Activated CD4-positive, alpha-beta T cell treated with anti-CD3 and anti-CD28 coated beads for 36 hours (primary cell): Measurements from ENCODE around the gene KLHL9. TPM values are rescaled to one million over a fixed set of nuclear protein-coding genes. Genes with fewer than 3 reads are reported as not detected.

ENCODE experiments used
- ATAC-seq: fragments of 200-7000 bp; cut with Tn5 transposase; one replicate; pipeline ENCODE4 v1.10.0; 2021; ENCODE audit warnings: mild to moderate bottlenecking, moderate library complexity
- CTCF ChIA-PET: fragments of 350-600 bp; sonication (Branson Sonifier 250); formaldehyde crosslinking; loops from one replicate; lab custom pipeline; 2021; ENCODE audit warnings: antibody characterized with exemption; lab: Charles Lee
- POLR2A ChIA-PET: fragments of 350-600 bp; sonication (Branson Sonifier 250); formaldehyde crosslinking; loops from one replicate; lab custom pipeline; 2021; ENCODE audit warnings: antibody characterized with exemption, inconsistent platforms; lab: Charles Lee
- DNase-seq: peaks from one replicate; pipeline ENCODE4 v3.0.0-alpha.2; 2020
- H3K27ac Mint-ChIP-seq: one replicate; pipeline ENCODE4 v1.8.0; 2021; ENCODE audit warnings: mixed read lengths
- H3K27me3 Mint-ChIP-seq: one replicate; pipeline ENCODE4 v1.8.0; 2021; ENCODE audit warnings: mixed read lengths
- H3K36me3 Mint-ChIP-seq: one replicate; pipeline ENCODE4 v1.8.0; 2021; ENCODE audit warnings: low read depth, mixed read lengths
- H3K4me1 Mint-ChIP-seq: one replicate; pipeline ENCODE4 v1.8.0; 2021; ENCODE audit warnings: mixed read lengths
- H3K4me3 Mint-ChIP-seq: one replicate; pipeline ENCODE4 v1.8.0; 2021; ENCODE audit warnings: mild to moderate bottlenecking, moderate library complexity, mixed read lengths
- H3K9me3 Mint-ChIP-seq: one replicate; pipeline ENCODE4 v1.8.0; 2021; ENCODE audit warnings: low read depth, mixed read lengths
- intact Hi-C, 2 experiments: fragments of 100-400 bp; cut with DNase I in 1 of 2; cut with micrococcal nuclease in 1 of 2; formaldehyde crosslinking; loops; one replicate each; pipeline versions ENCODE4 v1.14.2 to v1.15.1; 2022 to 2024; cut with DNase I, micrococcal nuclease
- total RNA-seq, 2 experiments: library from RNA; stranded (reverse); gene quantifications; one replicate each; pipeline ENCODE4 v1.2.3, GENCODE V29; 2021

The KLHL9 gene
- total RNA-seq, 2 experiments from 2014 or later: 11.7 to 14.7 TPM

- intact Hi-C loops: no loop called here
- no peak for DNase-seq
- Mint-ChIP-seq H3K27ac (no peak overlapping the region), H3K27me3 (peaks cover 27% of the 10 kb centered on the region), H3K4me3 (no peak overlapping the region), H3K4me1 (no peaks in the 10 kb centered on the region), H3K9me3 (no peaks in the 10 kb centered on the region), H3K36me3 (no peaks in the 10 kb centered on the region)
- ChIA-PET CTCF (interaction anchor here (0.6 kb wide), 1 partner anchor 149 kb away, joined by 3 read pairs; no protein-coding TSS in a partner anchor), POLR2A (no interaction called here)
- ATAC-seq: no peak
Observed at GRCh38 chr9:21287280-21287679, 47.9 kb downstream of the KLHL9 start.

- Mint-ChIP-seq H3K4me3 (no peak overlapping the region), H3K27ac (no peak overlapping the region), H3K27me3 (peaks cover 24% of the 10 kb centered on the region), H3K4me1 (no peaks in the 10 kb centered on the region), H3K36me3 (no peaks in the 10 kb centered on the region), H3K9me3 (no peaks in the 10 kb centered on the region)
- ATAC-seq (no peak), DNase-seq (no peak)
- ChIA-PET CTCF (no interaction called here), POLR2A (no interaction called here)
- intact Hi-C loops: no loop called here
Observed at GRCh38 chr9:21286659-21287058, 48.5 kb downstream of the KLHL9 start.

- Mint-ChIP-seq H3K4me3 (no peak overlapping the region), H3K27ac (no peak overlapping the region), H3K4me1 (no peaks in the 10 kb centered on the region), H3K27me3 (peaks cover 27% of the 10 kb centered on the region), H3K36me3 (no peaks in the 10 kb centered on the region), H3K9me3 (no peaks in the 10 kb centered on the region)
- intact Hi-C loops: no loop called here
- DNase-seq: no peak
- ChIA-PET CTCF (no interaction called here), POLR2A (no interaction called here)
- no peak for ATAC-seq
Observed at GRCh38 chr9:21286099-21286498, 49.1 kb downstream of the KLHL9 start.

GRCh38 chr9:21281275-21281674 lies 53.9 kb downstream of the KLHL9 start:
- ATAC-seq: no peak
- intact Hi-C loops: no loop called here
- ChIA-PET CTCF (no interaction called here), POLR2A (no interaction called here)
- H3K4me3 Mint-ChIP-seq: no peak overlapping the region
- H3K27ac Mint-ChIP-seq: no peak overlapping the region
- no peaks in the 10 kb centered on the region for H3K9me3 Mint-ChIP-seq
- H3K36me3 Mint-ChIP-seq: no peaks in the 10 kb centered on the region
- no peak for DNase-seq
- H3K27me3 Mint-ChIP-seq: peaks cover 11% of the 10 kb centered on the region
- no peaks in the 10 kb centered on the region for H3K4me1 Mint-ChIP-seq

Other genes starting within 250 kb of the KLHL9 start
- not detected for gene IFNW1, start 193.6 kb downstream of the KLHL9 start, total RNA-seq
- gene IFNA21, start 168.7 kb downstream of the KLHL9 start, total RNA-seq: not detected
- gene IFNA4, start 147.8 kb downstream of the KLHL9 start, total RNA-seq: not detected
- gene IFNA7, start 133.2 kb downstream of the KLHL9 start, total RNA-seq: not detected
- gene IFNA10, start 128.3 kb downstream of the KLHL9 start, total RNA-seq: not detected
- gene IFNA16, start 118.1 kb downstream of the KLHL9 start, total RNA-seq: not detected
- gene IFNA17, start 107.2 kb downstream of the KLHL9 start, total RNA-seq: not detected
- not detected for gene IFNA14, start 95.4 kb downstream of the KLHL9 start, total RNA-seq
- not detected for gene IFNA5, start 30.1 kb downstream of the KLHL9 start, total RNA-seq
- not detected for gene IFNA6, start 15.5 kb upstream of the KLHL9 start, total RNA-seq
- not detected for gene IFNA13, start 32.7 kb upstream of the KLHL9 start, total RNA-seq
- gene IFNA2, start 50.0 kb upstream of the KLHL9 start, total RNA-seq: not detected
- not detected for gene IFNA8, start 73.7 kb upstream of the KLHL9 start, total RNA-seq
- gene IFNA1, start 105.0 kb upstream of the KLHL9 start, total RNA-seq: not detected
- gene IFNE, start 146.9 kb upstream of the KLHL9 start, total RNA-seq: not detected